CD14-positive monocyte (primary cell): ENCODE results near the gene GARNL3. TPM values are rescaled to one million over a fixed set of nuclear protein-coding genes. Genes with fewer than 3 reads are reported as not detected.

Source experiments
- DNase-seq, 3 donors: peaks; one replicate each; pipeline ENCODE4 v3.0.0-alpha.2; 2011 to 2022
- H2AFZ ChIP-seq: 2 replicates; pipeline ENCODE4 v1.6.0; 2012; ENCODE audit warnings: mild to moderate bottlenecking, low read depth, low read length, inconsistent platforms; ENCODE audit not compliant: insufficient read depth, poor library complexity, severe bottlenecking
- H3K27ac ChIP-seq, 2 donors: 1 replicate in 1 of 2; 2 replicates in 1 of 2; pipeline ENCODE4 v1.5.1; 2012 to 2013; ENCODE audit warnings: low read length in 2 of 2, control low read depth in 1 of 2, inconsistent platforms in 1 of 2, low read depth in 1 of 2, mild to moderate bottlenecking in 1 of 2
- H3K27me3 ChIP-seq, 2 donors: one replicate each; pipeline versions ENCODE4 v1.6.0 to v1.6.1; 2011 to 2013; ENCODE audit warnings: low read length in 2 of 2; ENCODE audit not compliant: control insufficient read depth in 2 of 2, insufficient read depth in 2 of 2
- H3K36me3 ChIP-seq, 2 donors: replicated peaks in 1 of 2; 1 replicate in 1 of 2; 2 replicates in 1 of 2; pipeline versions ENCODE4 v1.5.1 to v1.6.1; 2012 to 2013; ENCODE audit warnings: low read length in 2 of 2, control low read depth in 1 of 2, inconsistent platforms in 1 of 2, mild to moderate bottlenecking in 1 of 2; ENCODE audit not compliant: insufficient read depth in 2 of 2, control insufficient read depth in 1 of 2
- H3K4me1 ChIP-seq, 2 donors: 1 replicate in 1 of 2; 2 replicates in 1 of 2; pipeline versions ENCODE4 v1.5.1 to v1.6.1; 2012 to 2013; ENCODE audit warnings: low read length in 2 of 2, control low read depth in 1 of 2, inconsistent platforms in 1 of 2, mild to moderate bottlenecking in 1 of 2, moderate library complexity in 1 of 2; ENCODE audit not compliant: insufficient read depth in 2 of 2, control insufficient read depth in 1 of 2
- H3K4me2 ChIP-seq: replicated peaks from 2 replicates; pipeline ENCODE3; 2012; ENCODE audit warnings: low read length, moderate library complexity, mild to moderate bottlenecking; ENCODE audit not compliant: poor library complexity, severe bottlenecking; ENCODE audit errors: extremely low read depth
- H3K4me3 ChIP-seq, 3 experiments: fragments of 200-600 bp in 1 of 3; sonication (generic) in 1 of 3; replicated peaks in 1 of 3; 1 replicate in 2 of 3; 2 replicates in 1 of 3; pipeline ENCODE4 v1.5.1; 2011 to 2013; ENCODE audit warnings: low read length in 3 of 3, mild to moderate bottlenecking in 3 of 3, control low read depth in 2 of 3, low read depth in 2 of 3, inconsistent platforms in 1 of 3, moderate library complexity in 1 of 3
- H3K79me2 ChIP-seq: 2 replicates; pipeline ENCODE4 v1.6.0; 2012; ENCODE audit warnings: mild to moderate bottlenecking, control low read depth, inconsistent platforms, low read length, moderate library complexity; ENCODE audit not compliant: insufficient read depth
- H3K9ac ChIP-seq: 2 replicates; pipeline ENCODE4 v1.6.0; 2017; ENCODE audit warnings: low read length, mild to moderate bottlenecking; ENCODE audit not compliant: insufficient read depth, poor library complexity, severe bottlenecking
- H3K9me3 ChIP-seq, 2 donors: replicated peaks in 1 of 2; 1 replicate in 1 of 2; 2 replicates in 1 of 2; pipeline versions ENCODE4 v1.5.1 to v1.6.1; 2012 to 2013; ENCODE audit warnings: low read length in 2 of 2, control low read depth in 1 of 2; ENCODE audit not compliant: control insufficient read depth in 1 of 2, insufficient read depth in 1 of 2
- H4K20me1 ChIP-seq: 2 replicates; pipeline ENCODE4 v1.6.0; 2012; ENCODE audit warnings: mild to moderate bottlenecking, low read length, control low read depth, moderate library complexity; ENCODE audit not compliant: insufficient read depth
- H3K27ac Mint-ChIP-seq, 7 donors: one replicate each; pipeline ENCODE4 v1.8.0; 2020; ENCODE audit warnings: mild to moderate bottlenecking in 7 of 7, mixed read lengths in 7 of 7, moderate library complexity in 6 of 7, inconsistent platforms in 2 of 7
- H3K27me3 Mint-ChIP-seq, 3 donors: one replicate each; pipeline ENCODE4 v1.8.0; 2021 to 2022; ENCODE audit warnings: low read depth in 3 of 3, mild to moderate bottlenecking in 3 of 3, mixed read lengths in 3 of 3, moderate library complexity in 3 of 3, inconsistent platforms in 1 of 3
- H3K36me3 Mint-ChIP-seq, 2 donors: one replicate each; pipeline ENCODE4 v1.8.0; 2020; ENCODE audit warnings: mixed read lengths in 2 of 2, inconsistent platforms in 1 of 2, mild to moderate bottlenecking in 1 of 2
- H3K4me1 Mint-ChIP-seq: one replicate; pipeline ENCODE4 v1.8.0; 2020; ENCODE audit warnings: mild to moderate bottlenecking, mixed read lengths
- H3K4me3 Mint-ChIP-seq, 2 donors: one replicate each; pipeline ENCODE4 v1.8.0; 2020; ENCODE audit warnings: mild to moderate bottlenecking in 2 of 2, mixed read lengths in 2 of 2, moderate library complexity in 1 of 2
- H3K9me3 Mint-ChIP-seq, 7 donors: one replicate each; pipeline ENCODE4 v1.8.0; 2020 to 2022; ENCODE audit warnings: mixed read lengths in 7 of 7, mild to moderate bottlenecking in 6 of 7, moderate library complexity in 6 of 7, inconsistent platforms in 2 of 7
- WGBS: methylation state at CpG from one replicate; pipeline ENCODE4 v1.1.5; 2013; ENCODE audit warnings: missing lambda C conversion rate; ENCODE audit not compliant: insufficient coverage; 5-methylcytosine and 5-hydroxymethylcytosine counted together
- intact Hi-C, 2 donors: fragments of 100-400 bp; cut with micrococcal nuclease; formaldehyde crosslinking; loops; one replicate each; pipeline versions ENCODE4 v1.15.0 to v1.15.1; 2023
- polyA plus RNA-seq, 3 donors: library from polyadenylated mRNA; depleted of rRNA in 1 of 3; unstranded in 2 of 3; stranded (reverse) in 1 of 3; fragments of 300-500 nt in 2 of 3; fragments of >200 nt in 1 of 3; fragmentation: Illumina TruSeq in 2 of 3; gene quantifications; 1 replicate in 2 of 3; 2 replicates in 1 of 3; pipeline ENCODE4 v1.2.3, GENCODE V29; 2012 to 2021
- TF ChIP-seq, protein P1 (sequence below): fragments of 200-600 bp; IDR thresholded peaks from one replicate; pipeline ENCODE4 v1.8.0; 2022; ENCODE audit warnings: antibody characterized with exemption, mild to moderate bottlenecking

The GARNL3 gene
- polyA plus RNA-seq, 3 donors, result 0.39 to 1.5 (median 0.94) TPM

DNA sequence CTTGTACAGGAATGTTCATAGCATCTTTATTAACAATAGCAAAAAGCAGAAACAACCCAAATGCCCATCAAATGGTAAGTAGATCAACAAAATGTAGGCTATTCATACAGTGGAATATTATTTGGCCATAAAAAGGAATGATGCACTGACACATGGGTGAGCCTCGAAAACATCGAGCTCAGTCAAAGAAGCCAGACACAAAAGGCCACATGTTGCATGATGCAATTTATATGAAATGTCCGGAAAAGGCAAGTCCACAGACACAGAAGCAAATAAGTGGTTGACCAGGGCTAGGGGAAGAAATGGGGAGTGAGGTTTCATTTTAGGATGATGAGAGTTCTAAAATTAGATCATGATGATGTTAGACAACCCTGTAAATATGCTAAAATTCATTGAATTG lies 115.9 kb downstream of the GARNL3 start:
- Mint-ChIP-seq H3K27me3 (peaks cover 7 to 21% (median 9%) of the 10 kb centered on the region in 3 donors), H3K27ac (no peak overlapping the region)
- intact Hi-C loops, result no loop called here

DNA sequence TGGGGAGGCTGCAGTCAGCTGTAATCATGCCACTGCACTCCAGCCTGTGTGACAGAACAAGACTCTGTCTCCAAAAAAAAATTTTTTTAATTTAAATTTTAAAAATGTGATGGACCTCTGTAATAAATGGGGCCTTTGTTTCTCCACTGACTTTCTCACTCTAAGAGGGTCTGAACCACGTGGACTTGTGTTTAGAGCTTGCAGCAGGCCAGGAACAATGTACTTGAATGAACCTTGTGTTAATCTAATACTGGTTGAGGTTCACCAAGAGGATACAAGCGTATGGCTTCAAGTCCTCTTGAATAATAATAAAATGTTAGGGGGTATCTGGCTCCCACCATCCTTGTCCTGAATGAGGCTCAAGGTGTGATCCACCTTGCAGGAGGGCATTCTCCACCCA lies 118.0 kb downstream of the GARNL3 start:
- Histone ChIP-seq H3K36me3 (no peaks in the 10 kb centered on the region), H3K27ac (no peak overlapping the region), H3K27me3 (no peaks in the 10 kb centered on the region), H3K9me3 (peaks cover 2 to 10% of the 10 kb centered on the region in 2 donors), H3K9ac (no peak overlapping the region), H2AFZ (no peak overlapping the region), H3K4me1 (no peaks in the 10 kb centered on the region), H3K4me3 (no peak overlapping the region), H3K79me2 (no peaks in the 10 kb centered on the region), H4K20me1 (no peaks in the 10 kb centered on the region), H3K4me2 (no peak overlapping the region)
- 100% methylated on average over 1 of the region's 2 CpGs for WGBS
- Mint-ChIP-seq H3K9me3 (peaks cover 2 to 22% (median 13%) of the 10 kb centered on the region in 7 donors), H3K27ac (no peak overlapping the region), H3K4me1 (no peaks in the 10 kb centered on the region), H3K36me3 (no peaks in the 10 kb centered on the region), H3K4me3 (no peak overlapping the region), H3K27me3 (peaks cover 9 to 22% (median 9%) of the 10 kb centered on the region in 3 donors)
- no peak for DNase-seq
- intact Hi-C loops, result no loop called here
- TF ChIP-seq, protein P1, sequence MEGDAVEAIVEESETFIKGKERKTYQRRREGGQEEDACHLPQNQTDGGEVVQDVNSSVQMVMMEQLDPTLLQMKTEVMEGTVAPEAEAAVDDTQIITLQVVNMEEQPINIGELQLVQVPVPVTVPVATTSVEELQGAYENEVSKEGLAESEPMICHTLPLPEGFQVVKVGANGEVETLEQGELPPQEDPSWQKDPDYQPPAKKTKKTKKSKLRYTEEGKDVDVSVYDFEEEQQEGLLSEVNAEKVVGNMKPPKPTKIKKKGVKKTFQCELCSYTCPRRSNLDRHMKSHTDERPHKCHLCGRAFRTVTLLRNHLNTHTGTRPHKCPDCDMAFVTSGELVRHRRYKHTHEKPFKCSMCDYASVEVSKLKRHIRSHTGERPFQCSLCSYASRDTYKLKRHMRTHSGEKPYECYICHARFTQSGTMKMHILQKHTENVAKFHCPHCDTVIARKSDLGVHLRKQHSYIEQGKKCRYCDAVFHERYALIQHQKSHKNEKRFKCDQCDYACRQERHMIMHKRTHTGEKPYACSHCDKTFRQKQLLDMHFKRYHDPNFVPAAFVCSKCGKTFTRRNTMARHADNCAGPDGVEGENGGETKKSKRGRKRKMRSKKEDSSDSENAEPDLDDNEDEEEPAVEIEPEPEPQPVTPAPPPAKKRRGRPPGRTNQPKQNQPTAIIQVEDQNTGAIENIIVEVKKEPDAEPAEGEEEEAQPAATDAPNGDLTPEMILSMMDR, result no peak

More for the DNA sequence above, 115.9 kb downstream of the GARNL3 start:
- Histone ChIP-seq H3K9ac (no peak overlapping the region), H3K9me3 (peaks cover 2 to 10% of the 10 kb centered on the region in 2 donors), H4K20me1 (no peaks in the 10 kb centered on the region), H3K36me3 (no peaks in the 10 kb centered on the region), H3K4me3 (no peak overlapping the region), H3K4me2 (no peak overlapping the region), H3K79me2 (no peaks in the 10 kb centered on the region), H3K4me1 (no peaks in the 10 kb centered on the region), H3K27ac (no peak overlapping the region), H3K27me3 (no peaks in the 10 kb centered on the region), H2AFZ (no peak overlapping the region)
- no peak overlapping the region for H3K4me3 Mint-ChIP-seq
- no peak for DNase-seq
- no peaks in the 10 kb centered on the region for H3K4me1 Mint-ChIP-seq
- WGBS, result 81% methylated on average over 3 of the region's 3 CpGs
- peaks cover 2 to 22% (median 13%) of the 10 kb centered on the region in 7 donors for H3K9me3 Mint-ChIP-seq
- TF ChIP-seq, protein P1, result no peak
- no peaks in the 10 kb centered on the region for H3K36me3 Mint-ChIP-seq
